Measurements from ENCODE around the gene SPTBN4. TPM values are rescaled to one million over a fixed set of nuclear protein-coding genes. Genes with fewer than 3 reads are reported as not detected.
A peak's percentile ranks its signal among the peaks of the same experiment; 100 is the strongest.

The SPTBN4 gene
- total RNA-seq, 1 experiment from 2014 or later = 0.48 TPM

DNA sequence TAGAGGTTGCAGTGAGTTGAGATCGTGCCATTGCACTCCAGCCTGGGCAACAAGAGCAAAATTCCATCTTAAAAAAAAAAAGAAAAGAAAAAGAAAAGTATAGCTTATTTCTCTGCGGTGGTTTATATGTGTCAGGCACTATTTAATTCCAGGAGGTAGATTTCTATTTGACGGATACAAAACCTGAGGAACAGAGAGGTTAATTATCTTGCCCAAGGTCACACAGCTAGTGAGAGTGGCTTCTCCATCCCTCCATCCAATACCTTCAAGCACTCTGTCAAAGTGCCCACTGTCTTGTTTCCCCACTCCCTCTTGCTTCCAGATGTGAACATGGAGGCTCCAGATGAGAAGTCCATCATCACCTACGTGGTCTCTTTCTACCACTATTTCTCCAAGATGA is 34.8 kb downstream of the SPTBN4 start:
- Histone ChIP-seq H2AFZ (no peak overlapping the region), H3K79me2 (ENCODE audit: low read depth) (no peaks in the 10 kb centered on the region), H3K4me1 (replicated peaks; ENCODE audit: insufficient read depth) (no peaks in the 10 kb centered on the region), H3K36me3 (ENCODE audit: low read depth) (no peaks in the 10 kb centered on the region), H3K9me3 (ENCODE audit: insufficient read depth, low read depth) (no peaks in the 10 kb centered on the region), H3K9me2 (ENCODE audit: insufficient read depth) (no peaks in the 10 kb centered on the region), H3K4me3 (no peak overlapping the region), H3K4me2 (no peak overlapping the region), H4K20me1 (ENCODE audit: insufficient read depth) (no peaks in the 10 kb centered on the region), H3K27me3 (ENCODE audit: insufficient read depth, low read depth) (peaks cover 20% of the 10 kb centered on the region), H3F3A (ENCODE audit: insufficient read depth, low read depth) (no peaks in the 10 kb centered on the region), H3K27ac (no peak overlapping the region)
- DNase-seq = no peak
- intact Hi-C loops (cut with micrococcal nuclease; ENCODE audit: unreplicated experiment) = no loop called here
- CTCF ChIA-PET = interaction anchor here (0.6 to 1.1 kb wide), 2 partner anchors 20 to 183 kb away, joined by 3 to 4 read pairs; no protein-coding TSS in a partner anchor
- POLR2A ChIA-PET (ENCODE audit: unreplicated experiment) = no interaction called here
- no peak for TF ChIP-seq EZH2 (IDR thresholded peaks at IDR 0.05; ENCODE audit: low read depth)
- TF ChIP-seq, protein P1, sequence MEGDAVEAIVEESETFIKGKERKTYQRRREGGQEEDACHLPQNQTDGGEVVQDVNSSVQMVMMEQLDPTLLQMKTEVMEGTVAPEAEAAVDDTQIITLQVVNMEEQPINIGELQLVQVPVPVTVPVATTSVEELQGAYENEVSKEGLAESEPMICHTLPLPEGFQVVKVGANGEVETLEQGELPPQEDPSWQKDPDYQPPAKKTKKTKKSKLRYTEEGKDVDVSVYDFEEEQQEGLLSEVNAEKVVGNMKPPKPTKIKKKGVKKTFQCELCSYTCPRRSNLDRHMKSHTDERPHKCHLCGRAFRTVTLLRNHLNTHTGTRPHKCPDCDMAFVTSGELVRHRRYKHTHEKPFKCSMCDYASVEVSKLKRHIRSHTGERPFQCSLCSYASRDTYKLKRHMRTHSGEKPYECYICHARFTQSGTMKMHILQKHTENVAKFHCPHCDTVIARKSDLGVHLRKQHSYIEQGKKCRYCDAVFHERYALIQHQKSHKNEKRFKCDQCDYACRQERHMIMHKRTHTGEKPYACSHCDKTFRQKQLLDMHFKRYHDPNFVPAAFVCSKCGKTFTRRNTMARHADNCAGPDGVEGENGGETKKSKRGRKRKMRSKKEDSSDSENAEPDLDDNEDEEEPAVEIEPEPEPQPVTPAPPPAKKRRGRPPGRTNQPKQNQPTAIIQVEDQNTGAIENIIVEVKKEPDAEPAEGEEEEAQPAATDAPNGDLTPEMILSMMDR (conservative IDR thresholded peaks at IDR 0.05) = no peak
- BruUV-seq (replicated peaks) = no TSS peak

DNA sequence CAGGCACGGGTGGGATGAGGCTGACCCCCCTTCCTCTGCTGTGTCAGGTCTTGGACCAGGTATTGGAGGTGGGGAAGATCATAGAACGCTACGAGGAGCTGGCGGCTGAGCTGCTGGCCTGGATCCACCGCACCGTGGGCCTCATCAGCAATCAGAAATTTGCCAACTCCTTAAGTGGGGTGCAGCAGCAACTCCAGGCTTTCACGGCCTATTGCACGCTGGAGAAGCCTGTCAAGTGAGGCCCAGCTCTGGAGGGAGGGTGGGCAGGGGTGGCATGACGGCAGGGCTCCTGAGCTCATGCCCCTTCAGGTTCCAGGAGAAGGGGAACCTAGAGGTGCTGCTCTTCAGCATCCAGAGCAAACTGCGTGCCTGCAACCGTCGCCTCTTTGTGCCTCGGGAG is 35.3 kb downstream of the SPTBN4 start:
- CTCF ChIA-PET = interaction anchor here (0.6 to 1.1 kb wide), 4 partner anchors 19 to 679 kb away, joined by 3 to 8 read pairs (median 4); no protein-coding TSS in a partner anchor
- Histone ChIP-seq H3K79me2 (ENCODE audit: low read depth) (no peaks in the 10 kb centered on the region), H3K27me3 (ENCODE audit: insufficient read depth, low read depth) (peaks cover 23% of the 10 kb centered on the region), H3K4me1 (replicated peaks; ENCODE audit: insufficient read depth) (no peaks in the 10 kb centered on the region), H3K4me3 (no peak overlapping the region), H3F3A (ENCODE audit: insufficient read depth, low read depth) (no peaks in the 10 kb centered on the region), H3K27ac (no peak overlapping the region), H2AFZ (no peak overlapping the region), H3K4me2 (no peak overlapping the region), H4K20me1 (ENCODE audit: insufficient read depth) (no peaks in the 10 kb centered on the region), H3K9me3 (ENCODE audit: insufficient read depth, low read depth) (no peaks in the 10 kb centered on the region), H3K9me2 (ENCODE audit: insufficient read depth) (no peaks in the 10 kb centered on the region), H3K36me3 (ENCODE audit: low read depth) (no peaks in the 10 kb centered on the region)
- BruUV-seq (replicated peaks) = no TSS peak
- DNase-seq = no peak
- POLR2A ChIA-PET (ENCODE audit: unreplicated experiment) = interaction anchor here (0.6 kb wide), 1 partner anchor 772 kb away, joined by 3 read pairs; no protein-coding TSS in a partner anchor
- TF ChIP-seq, protein P1 (conservative IDR thresholded peaks at IDR 0.05) = no peak
- TF ChIP-seq EZH2 (IDR thresholded peaks at IDR 0.05; ENCODE audit: low read depth) = no peak
- intact Hi-C loops (cut with micrococcal nuclease; ENCODE audit: unreplicated experiment) = no loop called here

DNA sequence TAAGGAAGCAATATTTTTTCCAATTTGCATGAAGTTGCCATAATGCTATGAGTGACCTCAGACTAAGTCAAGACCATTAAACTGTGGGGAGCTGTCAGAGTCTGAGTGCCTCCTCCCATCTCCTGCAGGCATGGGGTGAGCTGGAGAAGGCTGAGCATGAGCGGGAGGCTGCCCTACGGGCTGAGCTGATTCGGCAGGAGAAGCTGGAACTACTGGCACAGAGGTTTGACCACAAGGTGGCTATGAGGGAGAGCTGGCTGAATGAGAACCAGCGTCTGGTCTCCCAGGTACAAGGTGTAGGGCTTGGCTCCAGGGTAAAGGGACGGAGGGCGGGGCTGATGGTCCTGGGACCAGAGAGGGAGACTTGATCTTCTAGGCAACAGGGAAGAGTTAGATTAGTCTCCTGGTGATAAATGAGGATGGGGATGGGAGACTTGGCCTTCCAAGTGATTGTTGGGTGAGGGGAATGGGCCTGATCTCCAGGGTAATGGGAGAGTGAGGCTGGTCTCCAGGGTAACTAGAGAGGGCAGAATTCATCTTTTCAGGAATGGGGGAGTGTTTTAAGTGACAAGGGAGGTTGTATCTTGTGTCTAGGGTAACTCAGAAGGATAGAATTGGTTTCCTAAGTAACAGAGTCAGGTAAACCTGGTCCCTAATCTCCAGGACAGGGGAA is 36.0 kb downstream of the SPTBN4 start:
- Histone ChIP-seq H3K9me2 (ENCODE audit: insufficient read depth) (no peaks in the 10 kb centered on the region), H4K20me1 (ENCODE audit: insufficient read depth) (no peaks in the 10 kb centered on the region), H3K36me3 (ENCODE audit: low read depth) (no peaks in the 10 kb centered on the region), H3K4me2 (no peak overlapping the region), H3K4me1 (replicated peaks; ENCODE audit: insufficient read depth) (no peaks in the 10 kb centered on the region), H3K79me2 (ENCODE audit: low read depth) (no peaks in the 10 kb centered on the region), H3F3A (ENCODE audit: insufficient read depth, low read depth) (no peaks in the 10 kb centered on the region), H3K4me3 (no peak overlapping the region), H2AFZ (no peak overlapping the region), H3K9me3 (ENCODE audit: insufficient read depth, low read depth) (no peaks in the 10 kb centered on the region), H3K27me3 (ENCODE audit: insufficient read depth, low read depth) (peaks cover 23% of the 10 kb centered on the region), H3K27ac (no peak overlapping the region)
- TF ChIP-seq, protein P1 (conservative IDR thresholded peaks at IDR 0.05) = peak; percentile 55; the same call in 1 of the 2 replicates
- TF ChIP-seq EZH2 (IDR thresholded peaks at IDR 0.05; ENCODE audit: low read depth) = no peak
- intact Hi-C loops (cut with micrococcal nuclease; ENCODE audit: unreplicated experiment) = no loop called here
- no TSS peak for BruUV-seq (replicated peaks)
- POLR2A ChIA-PET (ENCODE audit: unreplicated experiment) = interaction anchor here (0.6 kb wide), 2 partner anchors 63 to 771 kb away, joined by 3 to 7 read pairs; no protein-coding TSS in a partner anchor
- peak; percentile 46 to 54 for DNase-seq
- CTCF ChIA-PET = interaction anchor here (0.6 to 1.1 kb wide), 2 partner anchors 18 to 679 kb away, joined by 3 to 8 read pairs; no protein-coding TSS in a partner anchor

Measured in PC-9 (cell line).